Right lobe of liver (tissue), 6 donors: ENCODE measurements around the gene CCDC60. TPM values are rescaled to one million over a fixed set of nuclear protein-coding genes. Genes with fewer than 3 reads are reported as not detected.

ENCODE experiments used
- ATAC-seq, 4 donors: fragments of 200-7000 bp; cut with Tn5 transposase; one replicate each; pipeline ENCODE4 v1.9.1; 2020; ENCODE audit warnings: mild to moderate bottlenecking in 4 of 4, moderate library complexity in 4 of 4
- DNase-seq, 3 donors: peaks; one replicate each; pipeline ENCODE4 v3.0.0-alpha.2; 2020
- H3K27ac ChIP-seq, 3 donors: fragments of 200-600 bp; one replicate each; pipeline ENCODE4 v1.8.0; 2022
- H3K27me3 ChIP-seq, 2 donors: fragments of 200-600 bp; one replicate each; pipeline ENCODE4 v1.8.0; 2022
- H3K36me3 ChIP-seq, 4 donors: fragments of 200-600 bp; sonication (generic) in 1 of 4; one replicate each; pipeline versions ENCODE4 v1.5.1 to v1.8.0; 2017 to 2022; ENCODE audit warnings: control low read depth in 1 of 4
- H3K4me1 ChIP-seq, 4 donors: fragments of 200-600 bp; sonication (generic) in 1 of 4; one replicate each; pipeline versions ENCODE4 v1.5.1 to v1.8.0; 2017 to 2022; ENCODE audit warnings: control low read depth in 1 of 4
- H3K4me3 ChIP-seq, 3 donors: fragments of 200-600 bp; one replicate each; pipeline ENCODE4 v1.8.0; 2022
- H3K9me3 ChIP-seq, 4 donors: fragments of 200-600 bp; sonication (generic) in 1 of 4; one replicate each; pipeline versions ENCODE4 v1.5.1 to v1.8.0; 2017 to 2022; ENCODE audit warnings: control low read depth in 1 of 4
- CTCF ChIP-seq, 4 donors: fragments of 200-600 bp in 3 of 4; fragments of 450-650 bp in 1 of 4; IDR thresholded peaks; one replicate each; pipeline versions ENCODE4 v1.5.1 to v1.8.0; 2016 to 2022; ENCODE audit warnings: antibody characterized with exemption in 4 of 4, mild to moderate bottlenecking in 2 of 4
- POLR2A ChIP-seq: fragments of 450-650 bp; IDR thresholded peaks from one replicate; pipeline ENCODE4 v1.6.1; 2017; ENCODE audit warnings: antibody characterized with exemption, mild to moderate bottlenecking
- WGBS: methylation state at CpG from one replicate; pipeline ENCODE4 v1.1.6; 2018; ENCODE audit warnings: low coverage, low lambda C conversion rate; ENCODE audit not compliant: insufficient coverage; ENCODE audit errors: missing lambda C conversion rate; 5-methylcytosine and 5-hydroxymethylcytosine counted together
- intact Hi-C, 2 donors: fragments of 100-400 bp; cut with DNase I; formaldehyde crosslinking; loops; one replicate each; pipeline versions ENCODE4 v1.11.2 to v1.14.1; 2022
- total RNA-seq, 6 experiments: library from RNA; depleted of rRNA in 2 of 6; stranded (reverse); fragments of >200 nt in 2 of 6; fragmentation: NEBNext Ultra II Directional in 3 of 6; extraction: Animal tissue kit (Norgen Biotek cat#: 25700) in 3 of 6; gene quantifications; one replicate each; pipeline versions ENCODE4 v1.1.0 to v1.2.4, GENCODE V29; 2016 to 2023
- donor health status: DM: no; HTN: yes; CAD: no.
- donor health status: DM: no; HTN: no; CAD: no.
- donor health status: DM: no; HTN: no; CAD: no.
- donor health status: DM: no; HTN: yes; CAD: no.
- donor health status: DM: no; HTN: yes; CAD: no.

Gene CCDC60
- total RNA-seq, 6 experiments from 2014 or later, result not detected

GRCh38 chr12:119576118-119576810, 241.7 kb downstream of the CCDC60 start:
- Histone ChIP-seq H3K4me3 (no peak overlapping the region), H3K36me3 (no peaks in the 10 kb centered on the region), H3K4me1 (no peaks in the 10 kb centered on the region), H3K27ac (no peak overlapping the region), H3K9me3 (no peaks in the 10 kb centered on the region), H3K27me3 (no peaks in the 10 kb centered on the region)
- intact Hi-C loops, result no loop called here
- ATAC-seq (no peak), DNase-seq (no peak)
- TF ChIP-seq CTCF (IDR thresholded peaks at IDR 0.05) (no peak), POLR2A (no peak)
- WGBS, result 43% methylated on average over 7 of the region's 8 CpGs

GRCh38 chr12:119576915-119577314, 242.4 kb downstream of the CCDC60 start:
- H3K4me1 ChIP-seq, result no peaks in the 10 kb centered on the region
- ATAC-seq (no peak), DNase-seq (no peak)
- H3K27me3 ChIP-seq, result no peaks in the 10 kb centered on the region
- no peak overlapping the region for H3K4me3 ChIP-seq
- H3K36me3 ChIP-seq, result no peaks in the 10 kb centered on the region
- WGBS, result 10% methylated on average over 1 of the region's 1 CpG
- H3K9me3 ChIP-seq, result no peaks in the 10 kb centered on the region
- TF ChIP-seq POLR2A, result no peak
- TF ChIP-seq CTCF (IDR thresholded peaks at IDR 0.05), result no peak
- H3K27ac ChIP-seq, result no peak overlapping the region
- intact Hi-C loops, result no loop called here

- no peaks in the 10 kb centered on the region for H3K4me1 ChIP-seq
- no peak for TF ChIP-seq CTCF (IDR thresholded peaks at IDR 0.05)
- no peak for TF ChIP-seq POLR2A
- no peak overlapping the region for H3K27ac ChIP-seq
- no peak overlapping the region for H3K4me3 ChIP-seq
- 67% methylated on average over 2 of the region's 2 CpGs for WGBS
- intact Hi-C loops, result no loop called here
- no peak for DNase-seq
- no peaks in the 10 kb centered on the region for H3K9me3 ChIP-seq
- no peaks in the 10 kb centered on the region for H3K36me3 ChIP-seq
- no peaks in the 10 kb centered on the region for H3K27me3 ChIP-seq
- no peak for ATAC-seq
These were observed 243.6 kb downstream of the CCDC60 start for GRCh38 chr12:119578112-119578511.

GRCh38 chr12:119589097-119589496, 254.6 kb downstream of the CCDC60 start:
- TF ChIP-seq CTCF (IDR thresholded peaks at IDR 0.05) (no peak), POLR2A (no peak)
- Histone ChIP-seq H3K4me1 (peaks cover 0 to 16% (median 0%) of the 10 kb centered on the region in 4 donors), H3K4me3 (no peak overlapping the region), H3K27ac (no peak overlapping the region), H3K9me3 (no peaks in the 10 kb centered on the region), H3K27me3 (peaks cover 0 to 6% of the 10 kb centered on the region in 2 donors), H3K36me3 (no peaks in the 10 kb centered on the region)
- ATAC-seq (peak; percentile 85 to 92 (median 88)), DNase-seq (no peak)
- 17% methylated on average over 1 of the region's 1 CpG for WGBS
- intact Hi-C loops, result no loop called here
